ENCODE measurements around the gene DOCK10.

GRCh38 chr2:225006730-225007129 lies 35.5 kb downstream of the DOCK10 start:
- no peak for TF ChIP-seq EZH2 (IDR thresholded peaks at IDR 0.05; ENCODE audit: borderline replicate concordance, insufficient read depth, low read depth, low read length, poor library complexity, severe bottlenecking)
- no peak for TF ChIP-seq CTCF (IDR thresholded peaks at IDR 0.05)
